DOHH2 (cell line): ENCODE data around the gene INSL4.

ENCODE experiments used
- H3F3A ChIP-seq: fragments of 200-600 bp; sonication (generic), shearing (Covaris generic); 2 replicates; pipeline ENCODE4 v1.6.0; 2016; ENCODE audit warnings: antibody characterized with exemption, mild to moderate bottlenecking; ENCODE audit not compliant: control insufficient read depth, insufficient read depth
- H3K27ac ChIP-seq: fragments of 200-600 bp; sonication (generic); 2 replicates; pipeline ENCODE4 v1.5.1; 2014; ENCODE audit warnings: low read depth, mild to moderate bottlenecking, low read length, moderate library complexity
- H3K27me3 ChIP-seq: fragments of 200-600 bp; sonication (generic); 2 replicates; pipeline ENCODE4 v1.6.1; 2014; ENCODE audit warnings: mild to moderate bottlenecking, low read length, mixed read lengths; ENCODE audit not compliant: control insufficient read depth
- H3K36me3 ChIP-seq: fragments of 200-600 bp; sonication (generic); 2 replicates; pipeline ENCODE4 v1.6.1; 2014; ENCODE audit warnings: mild to moderate bottlenecking, low read length, moderate library complexity, mixed read lengths; ENCODE audit not compliant: control insufficient read depth
- H3K4me1 ChIP-seq: fragments of 200-600 bp; sonication (generic); 2 replicates; pipeline ENCODE4 v1.6.1; 2014; ENCODE audit warnings: mild to moderate bottlenecking, low read length, mixed read lengths; ENCODE audit not compliant: control insufficient read depth
- H3K4me2 ChIP-seq: fragments of 200-600 bp; sonication (generic); 2 replicates; pipeline ENCODE4 v1.6.0; 2014; ENCODE audit warnings: mild to moderate bottlenecking, low read length, moderate library complexity
- H3K4me3 ChIP-seq: fragments of 200-600 bp; sonication (generic); 2 replicates; pipeline ENCODE4 v1.5.1; 2014; ENCODE audit warnings: mild to moderate bottlenecking, low read length, mixed read lengths
- H3K79me2 ChIP-seq: fragments of 200-600 bp; sonication (generic); 2 replicates; pipeline ENCODE4 v1.6.1; 2014; ENCODE audit warnings: mild to moderate bottlenecking, low read length, mixed read lengths; ENCODE audit not compliant: control insufficient read depth
- H3K9me2 ChIP-seq: fragments of 200-600 bp; sonication (generic); replicated peaks from 2 replicates; pipeline ENCODE4 v1.6.1; 2014; ENCODE audit warnings: mild to moderate bottlenecking, low read length, mixed read lengths; ENCODE audit not compliant: control insufficient read depth
- H3K9me3 ChIP-seq: fragments of 200-600 bp; sonication (generic); 2 replicates; pipeline ENCODE4 v1.6.1; 2014; ENCODE audit warnings: antibody characterized with exemption, low read length, mixed read lengths; ENCODE audit not compliant: control insufficient read depth, insufficient read depth
- H4K20me1 ChIP-seq: fragments of 200-600 bp; sonication (generic); 2 replicates; pipeline ENCODE4 v1.6.0; 2014; ENCODE audit warnings: low read depth, mild to moderate bottlenecking, antibody characterized with exemption, low read length, moderate library complexity; ENCODE audit not compliant: control insufficient read depth, insufficient read depth
- CTCF ChIP-seq: fragments of 200-600 bp; sonication (generic); IDR thresholded peaks from one replicate; pipeline ENCODE4 v1.5.1; 2014; ENCODE audit warnings: antibody characterized with exemption, mild to moderate bottlenecking, low read depth, low read length; ENCODE audit not compliant: poor library complexity, severe bottlenecking
- EZH2phosphoT487 ChIP-seq: fragments of 200-600 bp; sonication (generic); IDR thresholded peaks from 2 replicates; pipeline ENCODE4 v1.6.1; 2017; ENCODE audit warnings: borderline replicate concordance, mild to moderate bottlenecking, antibody characterized with exemption, low read length, moderate library complexity, mixed read lengths

The INSL4 gene

DNA sequence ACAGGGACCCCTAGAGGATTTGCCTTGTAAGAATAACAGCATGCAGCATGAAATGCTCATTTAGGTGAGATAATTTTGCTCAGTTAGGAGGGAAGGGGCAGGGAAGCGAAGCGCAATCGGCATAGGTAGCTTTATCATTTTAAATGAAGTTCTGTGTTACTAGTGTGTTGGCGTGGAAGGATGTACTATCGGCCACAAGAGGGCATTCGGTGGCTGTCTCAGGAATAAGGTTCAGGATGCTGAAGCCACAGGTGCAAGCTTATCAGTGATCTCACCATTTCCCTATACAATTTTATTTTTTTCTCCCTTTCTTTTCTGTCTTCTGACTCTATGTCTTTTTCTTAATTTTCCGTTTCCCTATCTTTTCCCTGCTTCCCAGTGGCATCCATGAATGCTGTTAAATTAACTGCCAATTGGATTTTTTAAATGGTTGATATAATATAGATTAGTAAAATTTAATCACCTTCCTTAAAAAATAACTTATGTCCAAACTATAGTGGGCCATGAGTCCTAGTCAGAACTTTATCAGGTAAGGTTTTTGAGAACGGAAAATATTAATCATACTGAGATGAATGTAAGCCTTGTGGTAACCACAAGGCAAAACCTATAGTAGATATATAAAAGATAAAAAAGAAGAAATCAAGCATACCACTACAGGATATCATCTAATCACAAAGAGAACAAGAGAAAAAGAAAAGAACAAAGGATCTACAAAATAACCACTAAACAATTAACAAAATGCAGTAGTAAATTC lies 44.6 kb upstream of the INSL4 start:
- Histone ChIP-seq H3K4me3 (no peak overlapping the region), H3K4me2 (no peak overlapping the region), H3K9me2 (no peaks in the 10 kb centered on the region), H4K20me1 (no peaks in the 10 kb centered on the region), H3F3A (no peaks in the 10 kb centered on the region), H3K9me3 (no peaks in the 10 kb centered on the region), H3K79me2 (no peaks in the 10 kb centered on the region), H3K4me1 (no peaks in the 10 kb centered on the region), H3K36me3 (no peaks in the 10 kb centered on the region), H3K27me3 (peaks cover 3% of the 10 kb centered on the region; the same call in 1 of the 2 replicates), H3K27ac (no peak overlapping the region)
- peak; percentile 66 for TF ChIP-seq CTCF
- no peak for TF ChIP-seq EZH2phosphoT487

GRCh38 chr9:5188060-5188984 lies 42.9 kb upstream of the INSL4 start:
- TF ChIP-seq EZH2phosphoT487 (no peak), CTCF (no peak)
- no peaks in the 10 kb centered on the region for H3K36me3 ChIP-seq
- no peak overlapping the region for H3K4me3 ChIP-seq
- no peaks in the 10 kb centered on the region for H4K20me1 ChIP-seq
- H3K9me3 ChIP-seq = no peaks in the 10 kb centered on the region
- H3K27ac ChIP-seq = no peak overlapping the region
- peaks cover 3% of the 10 kb centered on the region; the same call in 1 of the 2 replicates for H3K27me3 ChIP-seq
- H3K4me1 ChIP-seq = no peaks in the 10 kb centered on the region
- no peaks in the 10 kb centered on the region for H3K9me2 ChIP-seq
- H3F3A ChIP-seq = no peaks in the 10 kb centered on the region
- no peak overlapping the region for H3K4me2 ChIP-seq
- H3K79me2 ChIP-seq = no peaks in the 10 kb centered on the region

- H3F3A ChIP-seq = no peaks in the 10 kb centered on the region
- H3K9me3 ChIP-seq = no peaks in the 10 kb centered on the region
- H3K4me2 ChIP-seq = no peak overlapping the region
- peaks cover 3% of the 10 kb centered on the region; the same call in 1 of the 2 replicates for H3K27me3 ChIP-seq
- H3K4me1 ChIP-seq = no peaks in the 10 kb centered on the region
- TF ChIP-seq EZH2phosphoT487 (no peak), CTCF (no peak)
- no peaks in the 10 kb centered on the region for H3K79me2 ChIP-seq
- no peak overlapping the region for H3K4me3 ChIP-seq
- no peaks in the 10 kb centered on the region for H3K36me3 ChIP-seq
- H3K27ac ChIP-seq = no peak overlapping the region
- no peaks in the 10 kb centered on the region for H4K20me1 ChIP-seq
- H3K9me2 ChIP-seq = no peaks in the 10 kb centered on the region
Measured at GRCh38 chr9:5191985-5192384, 39.2 kb upstream of the INSL4 start.
